Osteoblast (primary cell): Measurements from ENCODE around the gene CNOT4. TPM values are rescaled to one million over a fixed set of nuclear protein-coding genes. Genes with fewer than 3 reads are reported as not detected.

ENCODE experiments used
- DNase-seq: peaks from one replicate; pipeline ENCODE4 v3.0.0; 2011; ENCODE audit warnings: low spot score, mixed read lengths; ENCODE audit not compliant: insufficient read length; ENCODE audit errors: missing footprints
- H2AFZ ChIP-seq: 2 replicates; pipeline ENCODE4 v1.6.0; 2011; ENCODE audit warnings: mild to moderate bottlenecking, low read length
- H3K27ac ChIP-seq: 2 replicates; pipeline ENCODE4 v1.5.1; 2011; ENCODE audit warnings: mild to moderate bottlenecking, low read depth, low read length, moderate library complexity
- H3K27me3 ChIP-seq: 2 replicates; pipeline ENCODE4 v1.6.0; 2012; ENCODE audit warnings: mild to moderate bottlenecking, control low read depth, inconsistent platforms, low read length, moderate library complexity; ENCODE audit not compliant: insufficient read depth
- H3K36me3 ChIP-seq: 2 replicates; pipeline ENCODE4 v1.5.1; 2011; ENCODE audit warnings: mild to moderate bottlenecking, low read length, control low read depth, moderate library complexity; ENCODE audit not compliant: insufficient read depth
- H3K4me1 ChIP-seq: 2 replicates; pipeline ENCODE4 v1.5.1; 2011; ENCODE audit warnings: mild to moderate bottlenecking, low read length, control low read depth, moderate library complexity; ENCODE audit not compliant: insufficient read depth
- H3K4me2 ChIP-seq: 2 replicates; pipeline ENCODE4 v1.6.0; 2011; ENCODE audit warnings: mild to moderate bottlenecking, low read length; ENCODE audit not compliant: insufficient read depth
- H3K4me3 ChIP-seq: fragments of 200-600 bp; sonication (generic); 3 replicates; pipeline ENCODE4 v1.5.1; 2012; ENCODE audit warnings: mild to moderate bottlenecking, low read length, inconsistent platforms; ENCODE audit not compliant: insufficient read depth
- H3K79me2 ChIP-seq: 2 replicates; pipeline ENCODE4 v1.6.0; 2012; ENCODE audit warnings: mild to moderate bottlenecking, low read length, control low read depth, inconsistent platforms; ENCODE audit not compliant: insufficient read depth
- H3K9me3 ChIP-seq: 2 replicates; pipeline ENCODE4 v1.5.1; 2011; ENCODE audit warnings: low read depth, low read length, control low read depth
- H4K20me1 ChIP-seq: 2 replicates; pipeline ENCODE4 v1.6.0; 2012; ENCODE audit warnings: mild to moderate bottlenecking, low read length, control low read depth; ENCODE audit not compliant: insufficient read depth
- CTCF ChIP-seq: IDR thresholded peaks from 2 replicates; pipeline ENCODE4 v1.5.1; 2011; ENCODE audit warnings: mild to moderate bottlenecking, low read depth, low read length, moderate library complexity; ENCODE audit errors: extremely low read depth
- total RNA-seq: library from RNA; depleted of rRNA; stranded (reverse); fragments of >200 nt; gene quantifications from 2 replicates; pipeline ENCODE4 v1.2.3, GENCODE V29; 2012

The CNOT4 gene
- total RNA-seq, 1 donor = 13.4 TPM

GRCh38 chr7:135407884-135408283 lies 102.0 kb downstream of the CNOT4 start:
- H3K4me3 ChIP-seq = no peak overlapping the region
- no peaks in the 10 kb centered on the region for H3K79me2 ChIP-seq
- no peaks in the 10 kb centered on the region for H3K4me1 ChIP-seq
- H3K9me3 ChIP-seq = no peaks in the 10 kb centered on the region
- no peak overlapping the region for H2AFZ ChIP-seq
- DNase-seq = no peak
- H3K27me3 ChIP-seq = no peaks in the 10 kb centered on the region
- H3K4me2 ChIP-seq = no peak overlapping the region
- H4K20me1 ChIP-seq = no peaks in the 10 kb centered on the region
- no peak overlapping the region for H3K27ac ChIP-seq
- no peaks in the 10 kb centered on the region for H3K36me3 ChIP-seq
- TF ChIP-seq CTCF = no peak

DNA sequence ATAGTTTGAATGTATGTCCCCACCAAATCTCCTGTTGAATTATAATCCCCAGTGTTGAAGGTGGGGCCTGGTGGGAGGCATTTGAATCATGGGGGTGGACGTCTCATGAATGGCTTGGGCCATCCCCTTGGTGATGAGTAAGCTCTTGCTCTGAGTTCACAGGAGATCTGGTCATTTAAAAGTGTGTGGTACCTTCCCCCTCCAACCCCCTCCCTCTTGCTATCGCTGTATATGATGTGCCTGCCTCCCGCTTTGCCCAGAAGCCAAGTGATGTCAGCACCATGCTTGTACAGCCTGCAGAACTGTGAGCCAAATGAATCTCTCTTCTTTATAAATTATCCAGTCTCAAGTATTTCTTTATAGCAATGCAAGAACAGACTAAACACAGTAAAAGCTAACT lies 103.0 kb downstream of the CNOT4 start:
- Histone ChIP-seq H3K27me3 (no peaks in the 10 kb centered on the region), H4K20me1 (no peaks in the 10 kb centered on the region), H2AFZ (no peak overlapping the region), H3K4me2 (no peak overlapping the region), H3K27ac (no peak overlapping the region), H3K9me3 (no peaks in the 10 kb centered on the region), H3K4me1 (no peaks in the 10 kb centered on the region), H3K36me3 (no peaks in the 10 kb centered on the region), H3K79me2 (no peaks in the 10 kb centered on the region), H3K4me3 (no peak overlapping the region)
- no peak for DNase-seq
- TF ChIP-seq CTCF = no peak

GRCh38 chr7:135405969-135406368 lies 103.9 kb downstream of the CNOT4 start:
- no peak for TF ChIP-seq CTCF
- no peak overlapping the region for H2AFZ ChIP-seq
- H3K27me3 ChIP-seq = no peaks in the 10 kb centered on the region
- no peaks in the 10 kb centered on the region for H3K4me1 ChIP-seq
- H4K20me1 ChIP-seq = no peaks in the 10 kb centered on the region
- no peak overlapping the region for H3K4me3 ChIP-seq
- H3K4me2 ChIP-seq = no peak overlapping the region
- no peak overlapping the region for H3K27ac ChIP-seq
- no peaks in the 10 kb centered on the region for H3K79me2 ChIP-seq
- H3K9me3 ChIP-seq = no peaks in the 10 kb centered on the region
- DNase-seq = no peak
- H3K36me3 ChIP-seq = no peaks in the 10 kb centered on the region

GRCh38 chr7:135403302-135403701 lies 106.6 kb downstream of the CNOT4 start:
- no peaks in the 10 kb centered on the region for H3K9me3 ChIP-seq
- no peak overlapping the region for H3K4me2 ChIP-seq
- TF ChIP-seq CTCF = no peak
- no peaks in the 10 kb centered on the region for H3K4me1 ChIP-seq
- H3K4me3 ChIP-seq = no peak overlapping the region
- no peaks in the 10 kb centered on the region for H4K20me1 ChIP-seq
- no peak overlapping the region for H2AFZ ChIP-seq
- no peaks in the 10 kb centered on the region for H3K79me2 ChIP-seq
- DNase-seq = no peak
- H3K36me3 ChIP-seq = no peaks in the 10 kb centered on the region
- H3K27me3 ChIP-seq = no peaks in the 10 kb centered on the region
- H3K27ac ChIP-seq = no peak overlapping the region
